ENCODE data around the gene CNGA3.
"Not testable (repeated sequence)": the region's sequence is repeated elsewhere in the genome, so short reads cannot be mapped to it uniquely, and the experiment has no call there.

The CNGA3 gene

DNA sequence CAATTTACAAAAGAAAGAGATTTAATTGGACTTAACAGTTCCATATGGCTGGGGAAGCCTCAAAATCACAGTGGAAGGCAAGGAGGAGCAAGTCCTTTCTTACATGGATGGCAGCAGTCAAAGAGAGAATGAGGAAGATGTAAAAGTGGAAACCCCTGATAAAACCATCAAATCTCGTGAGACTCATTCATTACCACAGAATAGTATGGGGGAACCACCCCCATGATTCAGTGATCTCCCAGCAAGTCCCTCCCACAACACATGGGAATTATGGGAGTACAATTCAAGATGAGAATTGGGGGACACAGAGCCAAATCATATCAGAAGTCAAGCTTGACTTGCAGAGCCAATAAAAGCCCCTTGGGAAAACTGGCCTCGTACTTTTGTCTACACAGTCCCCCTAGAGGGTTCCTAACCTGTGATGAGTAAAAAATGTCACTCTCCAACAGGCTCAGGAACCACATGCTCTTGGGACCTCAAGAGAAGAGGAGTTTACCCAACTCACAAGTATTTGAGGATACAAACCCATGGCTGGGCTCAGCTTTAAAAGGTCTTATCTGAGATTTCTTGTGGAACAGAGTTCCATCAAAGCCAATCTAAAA is 87.2 kb downstream of the CNGA3 start:
- H3K4me1 ChIP-seq (ENCODE audit: insufficient read depth, low read length, severe bottlenecking), result no peaks in the 10 kb centered on the region
- H3K4me3 ChIP-seq (ENCODE audit: low read depth, low read length, poor library complexity, severe bottlenecking), result no peak overlapping the region
- no peaks in the 10 kb centered on the region for H3K79me2 ChIP-seq (ENCODE audit: insufficient read depth, low read length)
- no peaks in the 10 kb centered on the region for H3F3A ChIP-seq (ENCODE audit: insufficient read depth, low read length)
- no peak overlapping the region for H2AFZ ChIP-seq (ENCODE audit: low read length)
- TF ChIP-seq CTCF (IDR thresholded peaks at IDR 0.05; ENCODE audit: low read length), result no peak
- TF ChIP-seq EZH2 (IDR thresholded peaks at IDR 0.05; ENCODE audit: borderline replicate concordance, low read length), result no peak
- peaks cover 3% of the 10 kb centered on the region; the same call in 1 of the 2 replicates for H3K27me3 ChIP-seq (ENCODE audit: insufficient read depth, low read length)
- no peaks in the 10 kb centered on the region for H4K20me1 ChIP-seq (ENCODE audit: insufficient read depth, low read length)
- H3K36me3 ChIP-seq (ENCODE audit: insufficient read depth, low read length), result no peaks in the 10 kb centered on the region
- peaks cover 1% of the 10 kb centered on the region for H3K9me3 ChIP-seq (ENCODE audit: low read length)
- H3K9ac ChIP-seq (ENCODE audit: low read length), result no peak overlapping the region
- no peaks in the 10 kb centered on the region for H3K9me2 ChIP-seq (ENCODE audit: low read depth, low read length)
- H3K4me2 ChIP-seq (ENCODE audit: low read length), result no peak overlapping the region
- H3K27ac ChIP-seq (ENCODE audit: low read depth, low read length, poor library complexity, severe bottlenecking), result no peak overlapping the region

- Histone ChIP-seq H3K27ac (ENCODE audit: low read depth, low read length, poor library complexity, severe bottlenecking) (no peak overlapping the region), H3K9ac (ENCODE audit: low read length) (no peak overlapping the region), H3K36me3 (ENCODE audit: insufficient read depth, low read length) (no peaks in the 10 kb centered on the region), H3K79me2 (ENCODE audit: insufficient read depth, low read length) (no peaks in the 10 kb centered on the region), H3K9me2 (ENCODE audit: low read depth, low read length) (no peaks in the 10 kb centered on the region), H3K27me3 (ENCODE audit: insufficient read depth, low read length) (peaks cover 4% of the 10 kb centered on the region; the same call in 1 of the 2 replicates), H3K4me2 (ENCODE audit: low read length) (no peak overlapping the region), H3K4me3 (ENCODE audit: low read depth, low read length, poor library complexity, severe bottlenecking) (no peak overlapping the region), H3K4me1 (ENCODE audit: insufficient read depth, low read length, severe bottlenecking) (no peaks in the 10 kb centered on the region), H3K9me3 (ENCODE audit: low read length) (peaks cover 7% of the 10 kb centered on the region), H2AFZ (ENCODE audit: low read length) (no peak overlapping the region), H4K20me1 (ENCODE audit: insufficient read depth, low read length) (no peaks in the 10 kb centered on the region), H3F3A (ENCODE audit: insufficient read depth, low read length) (no peaks in the 10 kb centered on the region)
- TF ChIP-seq EZH2 (IDR thresholded peaks at IDR 0.05; ENCODE audit: borderline replicate concordance, low read length), result no peak
- TF ChIP-seq CTCF (IDR thresholded peaks at IDR 0.05; ENCODE audit: low read length), result no peak
Measured at GRCh38 chr2:98434492-98434891, 88.2 kb downstream of the CNGA3 start.

GRCh38 chr2:98435670-98436069 is 89.4 kb downstream of the CNGA3 start:
- not testable (repeated sequence) for H3K36me3 ChIP-seq (ENCODE audit: insufficient read depth, low read length); H3K4me3 ChIP-seq (ENCODE audit: low read depth, low read length, poor library complexity, severe bottlenecking); H3K27me3 ChIP-seq (ENCODE audit: insufficient read depth, low read length); H3K9me2 ChIP-seq (ENCODE audit: low read depth, low read length); H2AFZ ChIP-seq (ENCODE audit: low read length); H4K20me1 ChIP-seq (ENCODE audit: insufficient read depth, low read length); H3F3A ChIP-seq (ENCODE audit: insufficient read depth, low read length); H3K27ac ChIP-seq (ENCODE audit: low read depth, low read length, poor library complexity, severe bottlenecking); H3K79me2 ChIP-seq (ENCODE audit: insufficient read depth, low read length); H3K9me3 ChIP-seq (ENCODE audit: low read length); H3K4me1 ChIP-seq (ENCODE audit: insufficient read depth, low read length, severe bottlenecking); H3K9ac ChIP-seq (ENCODE audit: low read length); H3K4me2 ChIP-seq (ENCODE audit: low read length)

DNA sequence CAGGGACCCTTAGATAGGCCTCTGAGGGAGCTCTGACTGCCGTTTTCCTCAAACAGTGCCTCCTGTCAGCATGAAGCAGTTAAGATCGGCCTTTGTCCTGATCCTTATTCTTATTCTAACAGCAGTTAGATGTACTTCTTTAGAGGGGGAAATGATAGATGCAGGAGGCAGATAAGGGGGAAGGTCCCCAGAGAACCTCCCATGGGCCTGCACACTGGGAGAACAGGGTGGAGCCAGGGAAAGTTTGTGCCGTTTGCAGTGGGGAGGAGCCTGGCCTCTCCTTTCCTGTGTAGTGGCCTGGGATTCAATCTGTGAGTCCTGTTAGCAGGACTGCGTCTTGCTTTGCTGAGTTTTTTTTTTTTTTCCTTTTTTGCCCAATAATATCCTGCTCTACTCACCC is 90.5 kb downstream of the CNGA3 start:
- Histone ChIP-seq H3K27me3 (ENCODE audit: insufficient read depth, low read length) (peaks cover 4% of the 10 kb centered on the region; the same call in 1 of the 2 replicates), H3K4me3 (ENCODE audit: low read depth, low read length, poor library complexity, severe bottlenecking) (no peak overlapping the region), H3K9ac (ENCODE audit: low read length) (no peak overlapping the region), H3K4me1 (ENCODE audit: insufficient read depth, low read length, severe bottlenecking) (no peaks in the 10 kb centered on the region), H3K27ac (ENCODE audit: low read depth, low read length, poor library complexity, severe bottlenecking) (no peak overlapping the region), H3K4me2 (ENCODE audit: low read length) (no peak overlapping the region), H2AFZ (ENCODE audit: low read length) (no peak overlapping the region), H3K79me2 (ENCODE audit: insufficient read depth, low read length) (no peaks in the 10 kb centered on the region), H3K36me3 (ENCODE audit: insufficient read depth, low read length) (no peaks in the 10 kb centered on the region), H3F3A (ENCODE audit: insufficient read depth, low read length) (no peaks in the 10 kb centered on the region), H3K9me3 (ENCODE audit: low read length) (peaks cover 7% of the 10 kb centered on the region), H4K20me1 (ENCODE audit: insufficient read depth, low read length) (no peaks in the 10 kb centered on the region), H3K9me2 (ENCODE audit: low read depth, low read length) (no peaks in the 10 kb centered on the region)
- no peak for TF ChIP-seq CTCF (IDR thresholded peaks at IDR 0.05; ENCODE audit: low read length)
- TF ChIP-seq EZH2 (IDR thresholded peaks at IDR 0.05; ENCODE audit: borderline replicate concordance, low read length), result no peak

All from OCI-LY1 (cell line).